ENCODE results near the gene SOX9.

DNA sequence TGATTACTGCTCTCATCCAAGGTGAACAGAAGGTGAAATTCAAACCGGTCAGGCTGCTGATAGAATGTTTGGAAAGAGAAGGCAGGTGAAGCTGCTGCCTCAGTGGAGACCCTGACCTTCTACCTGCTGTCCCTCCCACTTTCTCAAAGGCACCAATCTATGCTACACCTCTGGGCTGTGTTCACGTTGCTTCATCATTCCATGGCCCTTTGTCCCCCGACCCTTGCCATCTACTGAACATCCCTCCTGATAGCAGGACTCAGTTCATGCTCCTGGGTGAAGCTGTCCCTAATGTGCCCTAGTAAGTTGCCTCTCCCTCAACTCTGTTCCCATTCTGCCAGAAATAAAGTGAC lies 44.2 kb upstream of the SOX9 start:
- TF ChIP-seq CTCF (conservative IDR thresholded peaks at IDR 0.05; ENCODE audit: low read length) (no peak), EZH2phosphoT487 (IDR thresholded peaks at IDR 0.05; ENCODE audit: borderline replicate concordance) (no peak)

All from Loucy (cell line).